ENCODE measurements around the gene JARID2. TPM values are rescaled to one million over a fixed set of nuclear protein-coding genes. Genes with fewer than 3 reads are reported as not detected.

JARID2 gene
- polyA plus RNA-seq, 1 donor from 2014 or later = 25.5 TPM

GRCh38 chr6:15417811-15418210 lies 171.9 kb downstream of the JARID2 start:
- TF ChIP-seq EZH2 (IDR thresholded peaks at IDR 0.05; ENCODE audit: borderline replicate concordance, insufficient read depth, low read length, poor library complexity, severe bottlenecking) (no peak), POLR2AphosphoS5 (IDR thresholded peaks at IDR 0.05) (no peak), REST (IDR thresholded peaks at IDR 0.05; ENCODE audit: borderline replicate concordance) (no peak), TAF1 (IDR thresholded peaks at IDR 0.05; ENCODE audit: low read depth) (no peak), CTCF (IDR thresholded peaks at IDR 0.05; ENCODE audit: poor library complexity, severe bottlenecking) (no peak), EP300 (conservative IDR thresholded peaks at IDR 0.05; ENCODE audit: poor library complexity, severe bottlenecking) (no peak), MXI1 (conservative IDR thresholded peaks at IDR 0.05; ENCODE audit: poor library complexity, severe bottlenecking) (no peak), RAD21 (conservative IDR thresholded peaks at IDR 0.05) (no peak), SMC3 (conservative IDR thresholded peaks at IDR 0.05; ENCODE audit: poor library complexity) (no peak)
- Histone ChIP-seq H3K9me2 (ENCODE audit: insufficient read depth, low read length) (no peaks in the 10 kb centered on the region), H3K36me3 (ENCODE audit: insufficient read depth, low read length) (no peaks in the 10 kb centered on the region), H3K9me3 (ENCODE audit: low read length) (no peaks in the 10 kb centered on the region), H2AFZ (ENCODE audit: low read depth, low read length) (no peak overlapping the region), H3K4me2 (ENCODE audit: low read length) (no peak overlapping the region), H3K79me2 (replicated peaks; ENCODE audit: insufficient read depth, low read length) (peaks cover 53% of the 10 kb centered on the region), H3F3A (ENCODE audit: insufficient read depth, low read length, poor library complexity, severe bottlenecking) (no peaks in the 10 kb centered on the region), H3K4me3 (ENCODE audit: low read length) (no peak overlapping the region), H4K20me1 (ENCODE audit: insufficient read depth) (no peaks in the 10 kb centered on the region), H3K27me3 (ENCODE audit: insufficient read depth, low read depth, low read length) (no peaks in the 10 kb centered on the region), H3K27ac (ENCODE audit: low read length) (no peak overlapping the region), H3K9ac (ENCODE audit: low read length) (no peak overlapping the region)

GRCh38 chr6:15419493-15419892 lies 173.6 kb downstream of the JARID2 start:
- Histone ChIP-seq H3K9ac (ENCODE audit: low read length) (no peak overlapping the region), H3K36me3 (ENCODE audit: insufficient read depth, low read length) (no peaks in the 10 kb centered on the region), H3K27me3 (ENCODE audit: insufficient read depth, low read depth, low read length) (no peaks in the 10 kb centered on the region), H3K9me3 (ENCODE audit: low read length) (no peaks in the 10 kb centered on the region), H3K4me3 (ENCODE audit: low read length) (no peak overlapping the region), H3K27ac (ENCODE audit: low read length) (no peak overlapping the region), H3K79me2 (replicated peaks; ENCODE audit: insufficient read depth, low read length) (peaks cover 56% of the 10 kb centered on the region), H4K20me1 (ENCODE audit: insufficient read depth) (no peaks in the 10 kb centered on the region), H3K4me2 (ENCODE audit: low read length) (no peak overlapping the region), H3K9me2 (ENCODE audit: insufficient read depth, low read length) (no peaks in the 10 kb centered on the region), H3F3A (ENCODE audit: insufficient read depth, low read length, poor library complexity, severe bottlenecking) (no peaks in the 10 kb centered on the region), H2AFZ (ENCODE audit: low read depth, low read length) (no peak overlapping the region)
- TF ChIP-seq CTCF (IDR thresholded peaks at IDR 0.05; ENCODE audit: poor library complexity, severe bottlenecking) (no peak), EP300 (conservative IDR thresholded peaks at IDR 0.05; ENCODE audit: poor library complexity, severe bottlenecking) (no peak), POLR2AphosphoS5 (IDR thresholded peaks at IDR 0.05) (no peak), EZH2 (IDR thresholded peaks at IDR 0.05; ENCODE audit: borderline replicate concordance, insufficient read depth, low read length, poor library complexity, severe bottlenecking) (no peak), RAD21 (conservative IDR thresholded peaks at IDR 0.05) (no peak), REST (IDR thresholded peaks at IDR 0.05; ENCODE audit: borderline replicate concordance) (no peak)
